NK-92 (cell line): ENCODE measurements around the gene DSG2.
"Not testable (repeated sequence)": the region's sequence is repeated elsewhere in the genome, so short reads cannot be mapped to it uniquely, and the experiment has no call there.

ENCODE experiments used
- DNase-seq: peaks from one replicate; lab custom pipeline; 2025; ENCODE audit not compliant: unreplicated experiment; lab: John Stamatoyannopoulos, UW

Gene DSG2

DNA sequence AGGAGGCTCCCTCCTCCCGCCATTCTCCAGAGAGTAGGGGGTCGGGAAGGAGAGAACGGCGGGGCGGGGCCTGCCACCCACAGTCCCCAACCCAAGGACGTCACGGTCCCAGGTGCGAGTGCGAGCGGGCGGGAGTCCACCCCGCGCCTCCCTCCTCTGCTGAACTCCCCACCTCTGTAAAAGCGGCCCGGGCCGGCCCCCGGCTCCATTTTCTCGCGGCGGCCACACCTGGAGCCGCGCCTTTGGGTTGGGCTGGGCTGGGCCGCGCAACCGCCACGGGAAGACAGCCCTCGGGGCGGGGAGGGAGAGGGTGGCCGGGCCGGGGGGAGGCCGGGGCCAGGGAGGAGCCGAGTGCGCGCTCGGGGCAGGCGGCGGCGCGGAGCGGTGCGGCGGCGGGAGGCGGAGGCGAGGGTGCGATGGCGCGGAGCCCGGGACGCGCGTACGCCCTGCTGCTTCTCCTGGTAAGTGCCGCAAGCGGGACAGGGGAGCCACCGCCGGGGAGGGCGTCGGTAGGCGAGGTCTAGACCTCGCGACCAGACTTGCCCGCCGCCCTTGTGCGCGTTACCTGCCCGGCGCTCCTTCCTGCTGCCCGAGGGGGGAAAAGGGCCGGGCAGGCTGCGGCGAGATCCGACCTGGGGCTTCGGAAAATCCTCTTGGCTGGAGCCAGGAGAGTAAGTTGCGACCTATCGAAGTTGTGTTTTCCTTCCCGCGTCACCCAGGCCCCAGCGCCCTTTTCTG, at the start of gene DSG2:
DSG2 (plus strand) TSS at position 342 of the 738 bp plus-strand sequence; CDS start at position 417, 75 bp downstream.
- no peak for DNase-seq

DNA sequence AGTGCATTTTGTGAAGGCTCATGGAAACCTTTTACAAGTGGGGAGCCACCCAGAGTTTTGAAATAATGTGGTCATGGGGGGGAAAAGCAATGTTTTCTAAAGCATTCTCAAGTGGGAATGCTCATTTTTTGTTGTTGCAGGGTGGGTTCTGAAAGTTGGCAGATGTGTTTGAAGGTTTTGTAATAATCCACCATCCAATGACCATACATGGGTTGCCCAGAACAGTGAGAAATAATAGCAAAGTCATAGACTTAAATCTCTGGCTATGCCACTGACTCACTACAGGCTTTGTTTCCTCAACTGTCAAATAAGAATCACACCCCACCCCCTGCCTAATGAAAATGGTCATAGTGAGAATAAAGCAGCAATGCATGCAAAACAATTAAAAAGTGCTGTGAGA, 47.6 kb upstream of the DSG2 start:
- no peak for DNase-seq

DNA sequence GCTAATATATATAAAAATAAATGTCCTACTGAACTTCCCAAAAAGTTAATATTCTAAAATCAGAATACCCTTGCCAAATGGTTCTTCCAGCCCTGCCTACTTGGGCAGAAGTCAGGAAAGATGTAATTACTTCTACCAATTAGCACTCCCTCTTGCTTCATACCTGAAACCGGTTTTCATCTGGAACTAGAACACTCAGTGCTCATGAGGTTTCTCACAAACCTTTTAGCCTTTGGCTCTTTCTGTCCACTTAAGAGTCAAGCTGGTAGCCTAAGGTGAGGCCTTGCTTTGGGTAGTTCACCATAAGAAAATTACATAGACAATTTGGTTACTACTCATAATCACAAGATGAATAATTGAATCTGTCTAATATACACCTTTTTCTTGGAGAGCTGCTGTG, 46.4 kb upstream of the DSG2 start:
- no peak for DNase-seq

DNA sequence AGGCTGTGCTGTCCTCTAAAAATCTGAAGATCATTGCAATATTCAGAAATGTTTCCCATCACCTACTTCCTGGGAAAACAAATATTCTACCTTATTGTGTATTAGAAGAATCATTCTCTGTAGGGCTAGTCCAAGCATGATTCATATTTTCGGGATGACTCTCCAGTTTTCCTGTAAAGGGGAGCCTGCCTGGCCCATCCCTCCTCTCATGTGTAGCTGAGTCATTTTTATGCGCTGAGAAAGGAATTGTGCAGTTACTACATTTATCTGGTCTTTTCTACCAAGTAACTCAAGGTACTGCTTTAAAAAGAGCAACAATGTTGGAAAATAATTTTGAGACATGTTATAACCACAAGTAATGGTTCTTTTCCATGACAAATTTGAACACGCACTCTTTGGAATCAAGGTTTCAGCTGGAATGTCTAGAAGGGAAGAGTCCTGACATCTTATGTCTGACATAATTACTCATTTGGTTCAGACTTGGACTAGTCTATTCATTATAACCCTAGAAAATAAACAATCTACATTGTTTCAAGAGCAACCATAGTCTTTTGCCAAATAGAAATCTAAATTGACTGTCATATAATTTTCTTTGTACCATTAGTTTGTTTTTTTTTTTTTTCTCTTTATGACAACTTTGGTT, 43.8 kb upstream of the DSG2 start:
- DNase-seq = no peak

DNA sequence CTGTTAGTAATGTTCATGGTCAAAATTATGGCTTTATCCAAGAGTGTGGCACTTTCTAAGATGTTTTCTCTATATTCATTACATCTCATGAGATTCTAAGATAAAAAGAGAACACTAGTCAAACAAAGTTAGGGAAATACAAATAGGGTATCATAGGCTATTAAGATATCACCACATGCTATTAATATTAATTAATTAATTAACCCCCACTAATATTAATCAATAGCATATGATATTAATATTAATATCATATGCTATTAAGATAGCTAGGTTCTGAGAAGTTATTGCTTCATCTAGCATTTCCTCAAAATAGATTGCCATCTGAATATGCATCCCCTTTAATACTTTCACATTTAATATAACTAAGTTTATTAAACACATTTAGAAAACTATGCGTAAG, 28.3 kb upstream of the DSG2 start:
- no peak for DNase-seq

DNA sequence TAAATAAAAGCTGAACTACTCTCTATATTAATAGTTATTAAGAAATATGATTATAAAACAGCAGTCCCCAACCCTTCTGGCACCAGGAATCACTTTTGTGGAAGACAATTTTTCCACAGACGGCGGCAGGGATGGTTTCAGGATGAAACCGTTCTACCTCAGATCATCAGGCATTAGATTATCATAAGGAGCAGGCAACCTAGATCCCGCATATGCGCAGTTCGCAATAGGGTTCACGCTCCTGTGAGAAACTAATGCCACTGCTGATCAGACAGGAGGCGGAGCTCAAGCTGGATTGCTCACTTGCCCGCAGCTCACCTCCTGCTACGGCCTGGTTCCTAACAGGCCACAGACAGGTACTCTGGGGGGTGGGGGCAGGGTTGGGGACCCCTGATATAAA, 19.3 kb upstream of the DSG2 start:
- DNase-seq = no peak

DNA sequence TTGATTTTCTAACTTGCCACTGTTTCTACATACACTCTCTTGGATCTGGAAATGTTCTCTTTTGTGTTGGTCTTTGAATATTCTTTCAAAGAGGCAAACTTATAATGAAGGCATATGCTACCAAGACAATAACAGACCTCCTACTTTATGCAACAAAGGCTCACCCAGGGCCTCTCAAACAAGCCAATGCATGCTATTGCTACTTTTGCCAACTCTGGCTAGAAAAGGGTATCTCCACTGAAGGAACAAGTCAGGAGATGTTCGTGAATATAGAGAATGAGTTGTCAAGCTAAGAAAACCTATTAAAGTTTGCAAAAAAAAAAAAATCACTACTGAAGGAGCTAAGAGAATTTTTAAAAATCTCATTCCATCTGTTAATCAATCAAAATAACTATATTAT, 15.9 kb upstream of the DSG2 start:
- no peak for DNase-seq

DNA sequence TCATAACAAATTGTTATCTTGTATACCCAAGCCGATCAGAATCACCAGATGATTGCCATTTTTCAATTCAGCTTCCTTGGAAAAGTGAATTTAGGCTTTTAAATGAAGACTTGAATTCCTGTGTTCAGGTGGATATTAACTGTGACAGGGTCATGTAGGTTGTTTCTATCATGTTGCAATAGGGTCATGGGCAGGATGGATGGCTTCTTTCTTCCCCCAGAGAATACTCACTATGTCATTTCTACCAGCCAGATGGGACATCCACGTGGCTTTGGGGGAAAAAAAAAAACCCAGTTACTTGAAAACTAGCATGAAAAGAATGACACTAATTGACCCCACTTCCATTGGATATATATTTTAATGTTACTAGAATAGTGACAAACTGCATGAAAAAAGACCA, 14.6 kb upstream of the DSG2 start:
- DNase-seq = no peak

DNA sequence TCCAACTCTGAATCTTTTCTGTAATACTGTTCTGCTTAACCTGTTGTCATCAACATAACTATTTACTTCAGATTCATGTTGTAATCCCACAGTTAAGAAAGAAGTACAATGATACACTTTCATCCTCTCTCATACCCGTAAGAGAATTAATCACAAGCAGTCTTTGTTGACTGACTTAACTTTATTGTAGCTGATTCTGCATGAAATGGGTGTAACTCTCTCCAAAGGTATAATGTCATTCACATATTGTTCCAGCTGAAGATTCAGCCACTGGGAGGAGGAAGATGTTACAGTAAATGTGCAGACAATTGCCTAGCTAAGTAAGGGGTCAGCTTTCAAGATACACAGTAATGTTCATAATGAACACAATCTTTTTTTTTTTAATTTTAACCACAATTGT, 13.5 kb upstream of the DSG2 start:
- no peak for DNase-seq

DNA sequence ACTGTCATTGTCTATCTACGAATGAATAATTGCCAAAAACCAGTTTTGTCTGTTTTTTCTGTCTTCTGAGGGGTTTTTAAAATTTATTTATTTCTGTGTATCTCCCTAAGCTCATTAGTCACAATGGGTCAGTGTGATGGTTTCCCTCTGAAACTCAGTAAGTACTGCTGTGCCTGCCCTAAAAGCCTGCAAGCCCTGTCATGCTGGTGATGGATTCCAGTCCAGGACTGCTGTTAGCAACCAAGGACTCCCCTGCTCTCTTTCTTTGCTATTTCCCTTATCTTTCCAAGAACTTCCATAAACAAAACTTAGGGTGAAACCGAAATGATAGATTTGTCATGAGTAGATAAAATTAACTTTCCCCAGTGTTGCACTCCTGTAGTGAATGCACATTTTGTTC, 11.8 kb upstream of the DSG2 start:
- DNase-seq = no peak

DNA sequence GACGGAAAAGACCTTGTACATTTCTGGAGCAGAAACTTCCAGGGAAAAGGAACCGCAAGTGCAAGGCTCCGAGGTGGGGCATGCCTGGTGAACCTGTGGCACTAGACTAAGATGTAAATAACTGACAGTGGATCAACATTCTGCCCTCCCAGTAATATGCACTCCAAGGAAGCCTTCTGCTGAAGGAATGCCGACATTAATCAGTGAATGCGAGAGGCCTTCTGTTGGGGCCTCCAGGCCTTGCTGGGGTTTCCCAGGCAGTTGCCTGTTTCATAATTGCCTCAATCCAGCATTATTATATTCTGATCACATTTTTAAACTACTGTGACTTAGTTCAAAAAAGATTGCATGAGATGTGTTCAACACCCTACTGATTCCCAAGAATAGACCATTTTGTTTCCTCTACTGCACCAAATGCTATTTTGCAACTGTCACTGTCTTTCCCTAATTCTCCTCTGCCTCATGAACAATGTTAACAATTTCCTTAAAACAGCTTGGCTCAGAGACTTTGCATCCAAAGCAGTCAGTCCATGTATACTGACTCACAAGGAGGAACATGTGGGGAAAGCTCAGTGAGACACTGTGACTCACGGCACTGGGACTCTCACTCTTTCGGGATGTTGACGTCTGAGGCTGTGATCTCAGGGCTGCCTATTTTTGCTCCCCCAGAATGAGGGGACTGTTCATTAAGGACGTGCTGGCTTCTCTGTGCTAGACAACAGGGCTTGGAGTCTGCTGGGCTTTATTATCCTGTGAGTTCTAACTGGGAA, 10.5 kb upstream of the DSG2 start:
- no peak for DNase-seq

DNA sequence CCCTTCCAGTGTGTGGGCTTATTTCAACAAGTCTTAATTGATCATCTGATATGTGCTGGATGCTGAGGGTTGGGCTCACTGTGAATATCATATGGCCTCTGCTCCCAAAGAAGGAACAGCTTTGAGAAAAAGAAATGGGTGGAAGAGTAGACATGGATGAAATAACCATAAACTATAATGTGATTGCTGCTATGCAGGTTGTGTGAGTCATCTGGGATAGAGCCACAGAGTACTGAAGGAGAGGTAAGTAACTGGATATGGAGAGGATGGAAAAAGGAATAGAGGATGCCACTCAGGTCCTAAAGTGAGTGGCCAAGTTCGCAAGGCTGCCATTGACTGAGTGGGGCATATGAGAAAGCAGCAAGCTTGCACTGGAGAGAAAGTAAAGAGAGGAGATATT, 8.7 kb upstream of the DSG2 start:
- no peak for DNase-seq

DNA sequence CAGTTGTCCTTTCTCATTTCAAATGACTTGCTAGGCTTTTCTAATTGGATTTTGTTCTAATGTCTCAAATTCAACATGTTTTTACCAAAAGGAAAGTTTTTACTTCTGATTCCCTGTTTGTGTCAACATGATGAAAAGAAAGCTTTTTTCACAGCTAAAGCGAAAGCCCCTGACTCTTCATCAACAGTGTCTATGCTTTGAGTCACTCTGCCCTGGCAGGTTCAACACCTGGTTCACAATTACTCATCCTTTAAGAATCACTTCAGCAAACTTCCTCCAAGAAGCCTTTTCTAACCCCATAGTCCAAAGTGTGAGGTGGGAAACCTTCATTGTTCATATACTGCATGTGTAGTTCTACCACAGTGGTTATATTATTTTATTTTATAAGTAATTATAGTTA, 7.6 kb upstream of the DSG2 start:
- DNase-seq = no peak

DNA sequence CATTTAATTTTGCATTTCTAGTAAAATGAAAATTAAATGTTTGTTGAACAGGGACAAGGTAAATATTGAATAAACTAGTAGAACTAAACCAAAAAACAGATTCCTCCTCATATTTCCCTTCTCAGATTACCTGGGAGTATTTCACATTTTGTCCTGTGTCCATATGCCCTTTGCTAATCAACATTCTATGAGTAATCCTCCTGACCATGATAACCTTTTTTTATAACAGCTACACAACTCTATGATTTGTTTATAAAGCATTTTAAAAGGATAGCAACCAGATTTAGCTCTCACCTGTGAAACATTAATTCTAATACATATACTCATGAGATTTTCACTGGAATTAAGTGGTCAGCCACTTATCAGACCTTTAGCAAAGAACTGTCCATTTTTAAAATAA, 7.1 kb upstream of the DSG2 start:
- DNase-seq = no peak

DNA sequence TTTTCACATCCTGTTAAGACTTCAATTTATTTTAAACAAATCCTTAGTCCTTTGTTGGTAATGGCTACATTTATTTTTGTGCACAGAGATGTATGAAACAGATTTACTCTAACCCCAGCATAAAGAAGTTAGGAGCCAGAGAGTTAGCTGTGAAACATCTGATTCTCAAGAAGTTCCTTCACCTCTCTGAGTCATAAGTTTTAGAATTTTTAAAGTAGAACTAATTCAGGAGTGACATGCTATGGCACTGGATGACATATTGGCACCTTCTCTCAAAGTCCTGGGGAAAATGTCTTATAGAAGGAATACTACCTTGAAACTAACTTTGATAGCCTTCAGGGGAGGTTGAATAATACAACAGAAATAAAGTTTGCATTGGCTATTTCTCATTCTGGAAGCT, 6.4 kb upstream of the DSG2 start:
- no peak for DNase-seq

DNA sequence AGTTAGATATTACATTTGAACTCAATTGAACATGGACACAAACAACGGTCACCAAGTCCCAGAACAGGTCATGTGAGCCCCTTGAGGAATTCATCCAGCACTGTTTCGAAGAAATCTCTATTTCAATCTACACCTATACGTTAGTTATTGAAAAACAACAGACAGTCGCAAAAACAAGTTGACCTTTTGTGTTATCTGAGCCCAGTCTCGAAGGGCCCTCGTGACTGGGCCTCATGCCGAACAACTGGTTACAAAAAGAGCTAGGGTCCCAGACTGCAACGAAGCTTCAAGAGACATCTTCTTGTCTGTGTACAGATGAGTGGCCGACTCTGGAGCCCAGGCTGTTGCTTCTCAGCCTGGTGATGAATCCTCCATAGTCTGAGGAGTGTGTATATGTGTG, 5.3 kb upstream of the DSG2 start:
- no peak for DNase-seq

DNA sequence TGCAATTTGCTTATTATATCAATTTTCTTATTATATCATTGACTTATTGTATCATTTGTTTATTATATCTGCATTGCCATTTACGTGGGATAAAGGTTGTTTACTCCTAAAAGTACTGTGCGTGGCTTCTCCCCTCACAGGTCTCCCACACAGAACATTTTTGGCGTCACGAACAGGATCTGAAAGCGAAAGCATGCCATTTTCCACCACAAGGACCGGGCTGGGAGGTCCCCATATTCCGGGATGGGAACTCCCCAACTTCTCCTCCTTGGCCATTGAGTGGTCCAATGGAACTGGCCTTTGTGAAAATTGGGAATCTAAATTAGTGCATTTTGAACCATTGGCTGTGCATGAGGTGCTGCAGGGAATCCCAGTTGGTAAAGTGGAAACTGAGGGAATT, 4.8 kb upstream of the DSG2 start:
- DNase-seq = no peak

DNA sequence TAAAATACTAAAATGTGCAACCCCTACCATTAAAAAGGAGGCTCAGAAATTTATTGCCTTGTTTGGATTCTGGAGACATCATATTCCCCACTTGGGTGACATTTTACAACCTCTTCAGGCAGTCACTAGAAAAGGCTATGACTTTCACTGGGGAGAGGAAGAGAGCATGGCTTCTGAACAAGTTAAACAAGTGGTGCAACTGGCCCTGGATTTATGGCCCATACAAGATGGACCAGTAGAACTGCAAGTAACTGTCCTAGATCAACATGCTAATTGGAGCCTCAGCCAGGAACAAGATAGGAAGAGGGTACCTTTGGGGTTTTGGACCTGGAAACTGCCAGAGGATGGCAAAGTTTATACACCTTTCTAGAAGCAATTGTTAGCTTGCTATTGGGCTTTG, 4.0 kb upstream of the DSG2 start:
- no peak for DNase-seq

DNA sequence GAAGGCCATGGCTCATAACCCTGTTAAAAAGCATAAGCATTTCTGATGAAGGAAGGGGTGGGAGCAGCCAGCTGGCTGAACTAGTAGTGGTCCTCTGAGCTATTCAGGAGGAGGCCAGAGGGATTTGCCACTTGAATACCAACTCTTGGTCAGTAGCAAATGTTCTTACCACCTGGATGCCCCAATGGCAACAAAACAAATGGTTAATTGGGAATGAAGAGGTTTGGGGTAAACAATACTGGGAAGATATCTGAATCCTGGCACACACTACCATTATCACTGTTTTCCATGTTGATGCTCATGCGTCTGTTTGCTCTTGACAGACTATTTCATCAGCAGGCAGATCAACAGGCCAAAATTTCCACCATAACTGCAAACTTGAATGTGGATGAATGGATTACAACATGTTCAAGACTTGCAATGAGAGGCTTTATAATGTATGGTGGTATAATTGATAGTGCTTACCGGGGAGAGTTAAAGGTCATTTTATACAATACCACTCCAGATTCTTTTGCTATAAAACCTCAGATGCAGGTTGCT, 3.2 kb upstream of the DSG2 start:
- not testable (repeated sequence) for DNase-seq

DNA sequence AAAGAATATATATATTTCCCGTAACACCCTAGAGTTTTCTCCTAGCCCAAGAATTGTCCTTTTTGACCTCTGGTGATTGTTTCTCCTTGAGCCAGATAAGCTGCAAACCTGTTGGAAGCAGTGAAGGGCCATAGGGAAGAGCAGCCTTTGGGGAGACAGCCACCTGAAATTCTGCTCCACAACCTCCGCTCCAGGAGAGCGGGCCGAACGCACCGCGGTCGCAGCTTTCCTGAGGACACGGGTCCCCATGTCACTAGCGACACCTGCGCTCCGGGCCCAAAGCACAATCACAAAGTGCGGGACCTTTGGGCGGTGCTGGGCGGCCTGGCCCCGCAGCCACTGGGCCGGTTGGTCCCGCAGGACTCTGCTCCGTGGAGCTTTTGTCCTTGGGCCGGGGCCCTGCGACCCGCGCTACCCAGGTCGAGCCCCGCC, 557 bp upstream of the DSG2 start:
- no peak for DNase-seq

DNA sequence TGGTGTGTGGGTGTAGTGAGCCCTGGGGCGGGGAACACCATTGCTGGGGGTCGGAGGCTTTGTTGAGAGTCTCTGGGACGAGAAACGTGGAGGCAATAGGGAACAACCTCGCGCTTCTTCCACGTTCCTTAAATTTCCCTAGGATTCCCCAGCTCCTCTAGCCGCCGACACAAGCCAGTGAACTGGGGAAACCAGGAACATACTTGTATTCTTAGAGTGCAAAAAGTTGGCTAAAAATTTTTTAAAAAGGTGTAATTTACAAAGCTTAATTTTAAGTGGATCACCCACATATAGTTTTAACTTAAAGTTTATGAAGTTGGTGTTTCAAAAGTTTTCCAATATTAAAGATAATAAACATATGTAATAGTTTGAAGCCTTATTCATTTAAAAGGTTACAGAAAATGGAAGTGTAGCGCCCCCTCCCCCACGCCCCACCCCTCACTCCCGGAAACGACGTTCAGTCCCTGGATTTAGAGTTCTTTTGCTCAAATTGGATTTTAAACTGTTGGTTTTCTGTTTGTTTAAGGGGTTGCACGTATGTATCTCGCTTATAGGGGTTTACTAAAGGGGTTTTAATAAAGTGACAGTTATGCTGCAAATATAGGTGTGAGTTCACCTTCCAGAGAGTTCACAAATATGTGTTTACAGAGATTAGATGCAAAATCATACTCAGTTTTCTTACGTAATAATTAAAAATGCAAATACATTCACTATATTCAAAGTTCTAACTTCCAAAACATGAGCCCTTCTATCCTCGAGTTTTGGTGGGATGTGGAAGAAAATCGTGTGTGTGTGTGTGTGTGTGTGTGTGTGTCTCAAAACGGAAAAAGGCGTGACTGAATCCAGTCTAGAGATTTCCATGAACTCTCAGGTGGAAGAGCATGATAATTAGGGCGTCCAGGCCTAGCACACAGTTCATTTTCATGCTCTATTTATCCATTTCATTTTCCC, 872 bp downstream of the DSG2 start:
- DNase-seq = no peak
